HG03439 (cell line): Measurements from ENCODE around the gene CTDSP1.
A peak's percentile ranks its signal among the peaks of the same experiment; 100 is the strongest.

Experiments used
- ATAC-seq: cut with Tn5 transposase; IDR thresholded peaks from one replicate; pipeline ENCODE4 v1.9.1; 2021; ENCODE audit warnings: mild to moderate bottlenecking, moderate library complexity; ENCODE audit not compliant: unreplicated experiment

The CTDSP1 gene, protein sequence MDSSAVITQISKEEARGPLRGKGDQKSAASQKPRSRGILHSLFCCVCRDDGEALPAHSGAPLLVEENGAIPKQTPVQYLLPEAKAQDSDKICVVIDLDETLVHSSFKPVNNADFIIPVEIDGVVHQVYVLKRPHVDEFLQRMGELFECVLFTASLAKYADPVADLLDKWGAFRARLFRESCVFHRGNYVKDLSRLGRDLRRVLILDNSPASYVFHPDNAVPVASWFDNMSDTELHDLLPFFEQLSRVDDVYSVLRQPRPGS

DNA sequence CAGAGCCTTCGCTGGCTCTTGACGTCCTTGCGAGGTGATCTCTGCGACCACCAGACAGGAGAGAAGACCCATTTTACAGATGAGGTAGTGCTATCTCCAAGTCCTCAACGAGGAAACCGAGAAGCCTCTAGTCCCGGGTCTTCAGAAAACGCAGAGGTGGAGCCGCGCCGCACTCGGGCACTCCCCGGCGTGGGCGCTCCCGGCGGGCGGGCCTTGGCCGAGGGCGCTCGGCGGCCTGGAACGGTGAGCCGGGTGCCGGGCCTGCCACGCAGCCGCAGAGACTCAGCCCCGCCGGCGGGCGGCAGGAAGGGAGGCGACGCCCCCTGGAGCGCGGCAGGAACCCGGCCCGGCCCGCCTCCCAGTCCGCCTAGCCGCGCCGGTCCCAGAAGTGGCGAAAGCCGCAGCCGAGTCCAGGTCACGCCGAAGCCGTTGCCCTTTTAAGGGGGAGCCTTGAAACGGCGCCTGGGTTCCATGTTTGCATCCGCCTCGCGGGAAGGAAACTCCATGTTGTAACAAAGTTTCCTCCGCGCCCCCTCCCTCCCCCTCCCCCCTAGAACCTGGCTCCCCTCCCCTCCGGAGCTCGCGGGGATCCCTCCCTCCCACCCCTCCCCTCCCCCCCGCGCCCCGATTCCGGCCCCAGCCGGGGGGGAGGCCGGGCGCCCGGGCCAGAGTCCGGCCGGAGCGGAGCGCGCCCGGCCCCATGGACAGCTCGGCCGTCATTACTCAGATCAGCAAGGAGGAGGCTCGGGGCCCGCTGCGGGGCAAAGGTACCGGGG is at the start of gene CTDSP1:
Gene CTDSP1, plus strand, starts transcription at position 478 of the 776 bp plus-strand sequence. Its CDS starts 223 bp downstream, at position 701.
- peak; percentile 36 for ATAC-seq

DNA sequence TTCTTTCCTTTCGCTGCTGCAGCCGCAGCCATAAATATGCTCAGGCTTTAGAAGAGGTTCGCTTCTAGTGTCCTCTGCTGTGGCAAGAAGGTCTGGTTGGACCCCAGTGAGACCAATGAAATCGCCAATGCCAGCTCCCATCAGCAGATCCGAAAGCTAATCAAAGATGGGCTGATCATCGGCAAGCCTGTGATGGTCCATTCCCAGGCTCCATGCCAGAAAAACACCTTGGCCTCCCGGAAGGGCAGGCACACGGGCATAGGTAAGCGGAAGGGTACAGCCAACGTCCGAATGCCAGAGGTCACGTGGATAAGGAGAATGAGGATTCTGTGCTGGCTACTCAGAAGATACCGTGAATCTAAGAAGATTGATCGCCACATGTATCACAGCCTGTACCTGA is 45.6 kb upstream of the CTDSP1 start:
- no peak for ATAC-seq

DNA sequence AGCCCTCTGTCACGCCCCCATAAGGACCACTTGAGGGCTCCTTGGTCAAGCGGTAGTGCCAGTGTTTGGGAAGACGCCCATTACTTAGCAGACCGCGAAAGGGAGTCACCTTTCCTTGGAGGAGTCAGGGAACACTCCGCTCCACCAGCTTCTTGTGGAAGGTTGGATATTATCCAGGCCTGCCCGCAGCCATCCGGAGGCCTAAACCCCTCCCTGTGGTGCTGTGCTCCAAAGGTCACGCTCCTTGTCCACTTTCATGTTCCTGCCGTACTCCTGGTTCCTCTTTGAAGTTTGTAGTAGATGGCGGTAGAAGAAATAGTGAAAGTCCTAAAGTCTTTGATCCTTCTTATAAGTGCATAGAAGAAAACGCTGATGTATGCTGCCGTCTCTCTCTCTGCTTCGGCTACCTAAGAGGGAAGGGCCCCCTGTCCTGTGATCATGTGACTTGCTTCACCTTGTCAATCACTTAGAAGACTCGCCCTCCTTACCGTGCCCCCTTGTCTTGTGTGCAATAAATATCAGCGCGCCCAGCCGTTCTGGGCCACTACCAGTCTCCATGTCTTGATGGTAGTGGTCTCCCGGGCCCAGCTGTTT is 44.7 kb upstream of the CTDSP1 start:
- ATAC-seq, result no peak

DNA sequence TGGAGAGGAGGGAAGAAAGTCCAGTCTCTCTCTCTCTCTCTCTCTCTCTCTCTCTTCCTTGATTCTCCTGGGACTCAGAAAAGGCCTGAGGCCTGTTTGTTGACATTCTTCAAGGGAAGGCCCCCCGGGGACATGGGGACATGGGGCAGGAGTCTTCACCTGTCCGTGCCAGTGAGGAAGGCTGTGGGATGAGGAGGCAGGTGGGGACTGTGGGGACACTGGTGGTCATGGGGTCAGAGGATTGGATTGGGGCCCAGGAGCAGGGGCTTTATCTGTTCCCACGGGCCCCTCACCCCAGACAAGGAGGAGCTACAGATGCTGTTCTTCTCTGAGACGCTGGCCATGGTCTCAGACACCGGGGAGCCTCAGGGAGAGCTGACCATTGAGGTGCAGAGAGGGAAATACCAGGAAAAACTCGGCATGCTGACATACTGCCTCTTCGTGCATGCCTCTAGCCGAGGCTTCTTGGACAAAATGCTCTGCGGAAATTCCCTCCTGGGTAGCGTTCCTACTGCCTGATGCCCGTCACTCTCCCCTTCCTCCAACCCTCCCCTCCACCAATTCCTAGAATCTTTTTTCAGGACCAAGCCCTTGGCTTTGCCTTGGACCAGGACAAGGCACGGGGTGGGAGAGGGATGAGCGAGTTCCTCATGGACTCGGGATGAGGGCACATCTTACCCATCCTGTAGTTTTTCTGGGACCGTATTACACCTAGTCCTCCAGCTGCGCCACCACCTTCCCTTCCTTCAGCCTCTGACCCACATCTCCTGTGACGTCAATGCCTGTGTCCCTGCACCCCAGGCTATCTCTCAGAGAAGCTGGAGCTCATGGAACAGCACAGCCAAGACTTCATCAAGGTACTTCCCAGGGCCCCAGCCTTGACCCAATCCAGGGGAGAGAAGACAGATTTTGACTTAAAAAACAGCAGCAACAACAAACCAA is 42.2 kb upstream of the CTDSP1 start:
- no peak for ATAC-seq

DNA sequence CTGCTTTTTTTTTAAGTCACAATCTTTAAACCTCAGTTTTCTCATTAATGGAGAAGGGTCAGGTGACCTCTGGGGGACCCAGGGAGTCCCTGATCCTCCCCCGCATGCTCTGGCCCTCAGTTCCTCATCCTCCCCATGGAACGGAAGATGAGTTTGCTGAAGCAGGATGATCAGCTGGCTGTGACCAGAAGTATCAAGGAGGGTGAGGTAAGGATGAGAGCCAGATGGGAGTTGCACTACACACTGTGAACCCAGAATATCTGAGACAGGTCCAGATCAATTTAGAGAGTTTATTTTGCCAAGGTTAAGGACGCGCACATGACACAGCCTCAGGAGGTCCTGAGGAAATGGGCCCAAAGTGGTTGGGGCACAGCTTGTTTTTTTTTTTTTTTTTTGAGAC is 39.2 kb upstream of the CTDSP1 start:
- ATAC-seq, result no peak

DNA sequence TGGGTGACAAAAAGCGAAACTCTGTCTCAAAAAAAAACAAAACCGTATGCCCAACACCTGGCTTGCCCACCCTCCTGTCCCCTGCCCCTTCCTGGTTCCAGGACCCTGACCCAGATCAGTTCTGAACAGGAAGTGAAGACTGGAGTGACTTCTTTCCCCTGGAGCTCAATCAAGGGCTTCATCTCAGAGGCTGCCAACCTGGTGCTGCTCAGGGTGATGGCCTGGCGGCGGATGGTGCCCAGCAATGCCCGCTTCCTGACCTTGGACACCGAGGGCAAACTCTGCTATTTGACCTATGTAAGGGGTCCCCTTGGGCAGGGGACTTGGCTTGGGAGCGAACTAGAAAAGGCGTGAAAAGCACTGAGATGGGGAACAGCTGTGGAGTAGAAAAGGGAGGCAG is 37.1 kb upstream of the CTDSP1 start:
- no peak for ATAC-seq

DNA sequence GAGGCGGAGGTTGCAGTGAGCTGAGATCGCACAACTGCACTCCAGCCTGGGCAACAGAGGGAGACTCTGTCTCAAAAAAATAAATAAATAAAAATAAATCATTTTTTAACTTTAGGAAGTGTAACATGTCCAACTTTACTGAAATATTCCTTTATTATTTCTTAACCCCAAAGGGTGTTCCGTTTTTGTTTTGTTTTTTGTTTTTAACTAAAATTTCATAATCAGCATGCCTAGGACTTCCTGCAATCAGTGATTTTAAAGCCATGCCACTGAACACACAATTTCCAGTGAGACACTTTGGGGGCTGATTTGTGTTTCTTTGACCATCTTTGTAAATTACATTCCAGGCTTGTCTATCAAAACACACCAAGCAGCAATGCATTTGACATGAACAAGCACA is 35.9 kb upstream of the CTDSP1 start:
- ATAC-seq, result no peak

DNA sequence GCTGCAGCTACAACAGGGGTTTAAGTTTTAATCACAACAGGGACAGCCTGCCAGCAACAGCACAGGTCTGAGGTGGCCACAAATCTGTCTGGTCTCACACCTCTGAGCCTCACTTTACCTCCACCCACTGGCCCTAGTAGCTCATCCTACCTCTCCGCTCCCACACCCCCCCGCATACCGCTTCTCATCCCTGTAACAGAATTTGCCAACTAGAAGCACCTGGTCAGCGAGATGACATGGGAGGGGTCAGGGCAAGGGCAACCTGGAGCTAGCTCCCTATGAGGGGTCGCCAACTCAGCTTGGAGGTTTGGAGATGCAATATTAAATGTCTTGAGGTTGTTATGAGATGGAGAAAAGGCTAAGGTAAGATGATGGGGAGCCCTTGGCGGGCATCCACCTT is 35.5 kb upstream of the CTDSP1 start:
- no peak for ATAC-seq

DNA sequence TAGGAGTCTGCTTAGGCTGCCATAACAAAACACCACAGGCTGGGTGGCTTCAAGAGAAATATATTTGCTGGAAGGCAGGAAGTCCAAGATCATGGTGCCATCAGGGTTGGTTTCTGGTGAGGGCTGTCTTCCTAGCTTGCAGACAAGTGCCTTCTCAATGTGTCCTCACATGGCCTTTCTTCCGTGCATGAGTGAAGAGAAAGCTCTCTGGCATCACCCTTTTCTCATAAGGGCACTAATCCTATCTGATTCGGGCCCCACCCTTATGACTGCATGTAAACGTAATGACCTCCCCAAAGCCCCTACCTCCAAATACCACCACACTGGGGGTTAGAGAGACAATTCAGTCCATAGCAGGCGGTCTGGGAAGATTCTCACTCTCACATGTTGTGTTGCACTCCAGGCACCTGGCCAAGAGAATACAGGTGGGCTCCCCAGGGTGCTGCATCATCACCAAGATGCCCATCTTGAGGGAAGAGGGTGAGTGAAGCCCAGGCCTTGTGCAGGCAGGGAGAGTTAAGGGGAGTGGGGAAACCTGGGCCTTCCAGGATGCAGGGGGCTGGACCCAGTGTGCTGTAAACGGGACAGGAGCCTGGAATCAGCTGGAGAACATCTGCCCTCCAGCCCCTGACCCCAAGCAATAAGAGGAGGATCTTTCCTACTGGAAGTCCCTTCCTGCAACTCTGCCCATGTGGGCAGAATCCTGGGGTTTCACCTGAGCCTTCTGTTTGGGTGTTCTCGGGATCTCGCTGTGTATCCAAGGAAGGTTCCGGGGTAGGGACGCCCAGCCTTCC is 32.9 kb upstream of the CTDSP1 start:
- no peak for ATAC-seq

DNA sequence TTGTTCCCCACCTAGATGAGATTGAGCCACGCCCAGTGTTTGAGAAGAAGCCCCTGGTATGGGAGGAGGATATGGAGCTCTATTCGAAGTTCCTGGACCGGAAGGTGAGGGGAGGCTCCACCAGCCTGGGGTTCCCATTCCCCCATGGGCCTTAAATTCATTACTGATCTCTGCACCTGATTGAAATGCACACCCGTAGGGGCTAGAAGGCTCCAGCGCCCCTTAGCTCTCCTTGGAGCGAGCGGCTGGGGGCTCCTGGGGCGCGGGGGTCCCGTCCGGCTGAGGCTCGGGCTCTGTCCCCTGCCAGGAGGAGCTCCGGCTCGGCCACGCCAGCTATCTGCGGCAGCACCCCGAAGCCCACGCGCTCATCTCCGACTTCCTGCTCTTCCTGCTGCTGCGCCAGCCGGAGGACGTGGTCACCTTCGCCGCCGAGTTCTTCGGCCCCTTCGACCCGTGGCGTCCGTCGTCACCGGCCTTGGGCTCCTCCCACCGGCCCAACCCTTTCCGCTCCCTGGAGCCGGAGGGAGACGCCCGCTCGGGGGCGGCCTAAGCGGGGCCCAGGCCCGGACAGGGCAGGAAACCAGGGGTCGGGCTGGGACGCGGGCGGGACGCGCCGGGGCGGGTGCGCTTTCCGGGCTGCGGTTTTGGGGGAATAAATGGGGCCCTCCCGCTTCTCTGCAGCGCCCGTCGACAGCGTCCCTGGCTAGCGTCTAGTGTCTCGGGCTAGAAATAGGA is 32.1 kb upstream of the CTDSP1 start:
- peak; percentile 91 for ATAC-seq

DNA sequence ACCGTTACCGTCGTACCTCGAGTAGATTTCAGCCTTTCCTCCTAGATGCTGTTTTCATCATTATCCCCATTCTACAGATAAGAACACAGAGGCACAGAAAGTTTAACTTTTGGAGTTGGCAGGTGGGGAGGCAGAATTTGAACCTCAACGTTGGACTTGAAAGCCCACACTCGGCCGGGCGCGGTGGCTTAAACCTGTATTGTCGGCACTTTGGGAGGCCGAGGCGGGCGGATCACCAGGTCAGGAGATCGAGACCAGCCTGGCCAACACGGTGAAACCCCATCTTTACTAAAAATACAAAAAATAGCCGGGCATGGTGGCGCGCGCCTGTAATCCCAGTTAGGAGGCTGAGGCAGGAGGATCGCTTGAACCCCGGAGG is 31.5 kb upstream of the CTDSP1 start:
- no peak for ATAC-seq

DNA sequence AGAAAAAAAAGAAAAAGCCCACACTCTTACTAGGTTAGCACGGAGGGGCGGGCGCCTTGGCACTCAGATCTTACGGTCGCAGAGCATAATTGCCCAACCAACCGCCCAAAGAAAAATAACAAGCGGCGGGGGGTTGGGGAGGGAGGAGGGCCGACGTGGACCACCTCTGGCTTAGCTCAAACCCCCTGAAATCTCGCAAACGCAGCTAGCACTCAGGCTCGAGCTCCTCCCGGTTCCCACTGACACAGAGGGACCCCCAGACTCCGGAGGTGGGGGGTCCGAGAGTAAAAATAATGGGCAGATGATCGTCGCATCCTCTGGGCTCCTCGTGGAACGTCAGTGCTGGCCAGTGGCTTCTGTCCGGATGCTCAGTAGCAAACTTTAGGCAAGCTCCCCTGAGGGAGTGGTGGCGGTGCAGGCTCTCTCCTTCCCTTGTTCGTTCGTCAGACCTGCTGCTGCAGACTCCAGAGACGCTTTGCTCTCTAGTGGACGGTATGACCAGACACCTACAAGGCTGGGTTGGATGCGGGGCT is 31.0 kb upstream of the CTDSP1 start:
- ATAC-seq, result no peak

DNA sequence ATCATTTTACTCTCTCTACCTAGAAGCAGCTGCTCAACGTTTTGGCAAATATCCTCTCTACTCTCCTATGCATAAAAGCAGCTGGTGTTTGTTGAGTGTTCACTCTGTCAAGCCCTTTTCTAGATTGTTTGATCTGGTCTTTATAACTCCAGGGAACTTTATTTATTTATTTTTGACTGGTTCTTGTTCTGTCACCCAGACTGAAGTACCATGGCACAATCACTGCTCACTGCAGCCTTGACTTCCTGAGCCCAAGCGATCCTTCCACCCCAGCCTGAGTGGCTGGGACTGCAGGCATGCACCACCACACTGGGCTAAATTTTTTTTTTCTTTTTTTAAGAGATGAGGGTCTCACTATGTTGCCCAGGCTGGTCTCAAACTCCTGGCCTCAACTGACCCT is 30.3 kb upstream of the CTDSP1 start:
- ATAC-seq, result no peak

DNA sequence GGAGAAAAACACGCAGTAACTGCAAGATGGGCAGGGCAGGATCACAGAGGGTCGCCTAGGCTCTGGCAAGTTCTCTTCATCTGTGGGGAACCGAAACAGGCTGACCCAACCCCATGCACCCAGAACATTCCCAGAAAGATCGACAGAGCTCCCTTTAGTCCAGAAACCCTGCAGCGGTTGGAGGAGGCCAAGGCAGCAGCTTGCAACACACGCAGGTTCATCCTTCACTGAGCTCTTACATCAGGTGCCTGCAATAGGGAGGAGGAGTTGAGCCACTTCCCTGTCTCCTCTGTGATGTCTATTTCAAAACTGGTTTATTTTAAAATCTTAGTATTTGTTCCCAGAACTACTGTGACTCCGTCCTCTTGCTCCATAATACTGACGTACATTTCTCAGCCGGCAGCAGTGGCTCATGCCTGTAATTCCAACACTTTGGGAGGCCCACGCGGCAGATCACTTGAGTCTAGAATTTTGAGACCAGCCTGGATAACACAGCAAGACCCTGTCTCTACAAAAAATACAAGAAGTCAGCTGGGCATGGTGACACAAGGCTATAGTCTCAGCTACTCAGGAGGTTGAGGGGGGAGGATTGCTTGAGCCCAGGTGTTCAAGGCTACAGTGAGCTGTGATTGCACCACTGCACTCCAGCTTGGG is 29.1 kb upstream of the CTDSP1 start:
- no peak for ATAC-seq

DNA sequence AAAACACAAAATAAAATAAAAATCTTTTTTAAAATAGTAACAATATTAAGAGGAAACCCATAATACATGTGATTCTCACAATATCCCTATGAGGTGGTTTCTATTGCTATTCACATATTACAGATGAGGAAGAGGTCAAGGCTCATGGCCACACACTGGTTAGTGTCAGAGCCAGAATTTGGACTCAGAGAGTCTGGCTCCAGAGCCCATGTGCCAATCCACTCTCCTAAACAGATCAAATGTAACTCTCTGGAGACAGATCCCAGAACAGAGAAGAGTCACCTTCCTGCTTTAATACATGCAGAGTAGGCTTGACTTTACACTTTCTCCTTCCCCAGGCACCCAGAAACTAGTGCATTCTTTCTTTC is 27.7 kb upstream of the CTDSP1 start:
- no peak for ATAC-seq

DNA sequence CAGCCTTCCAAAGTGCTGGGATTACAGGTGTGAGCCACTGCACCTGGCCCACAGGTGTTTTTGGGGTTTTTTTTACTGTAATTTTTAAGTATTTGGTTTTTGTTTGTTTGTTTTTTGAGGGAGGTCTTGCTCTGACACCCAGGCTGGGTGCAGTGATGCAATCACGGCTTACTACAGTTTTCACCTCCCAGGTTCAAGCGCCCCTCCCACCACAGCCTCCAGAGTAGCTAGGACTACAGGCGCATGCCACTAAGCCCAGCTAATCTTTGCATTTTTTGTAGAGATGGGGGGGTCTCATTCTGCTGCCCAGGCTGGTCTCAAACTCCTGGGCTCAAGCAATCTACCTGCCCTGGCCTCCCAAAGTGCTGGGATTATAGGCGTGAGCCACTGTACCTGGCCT is 24.9 kb upstream of the CTDSP1 start:
- ATAC-seq, result no peak

DNA sequence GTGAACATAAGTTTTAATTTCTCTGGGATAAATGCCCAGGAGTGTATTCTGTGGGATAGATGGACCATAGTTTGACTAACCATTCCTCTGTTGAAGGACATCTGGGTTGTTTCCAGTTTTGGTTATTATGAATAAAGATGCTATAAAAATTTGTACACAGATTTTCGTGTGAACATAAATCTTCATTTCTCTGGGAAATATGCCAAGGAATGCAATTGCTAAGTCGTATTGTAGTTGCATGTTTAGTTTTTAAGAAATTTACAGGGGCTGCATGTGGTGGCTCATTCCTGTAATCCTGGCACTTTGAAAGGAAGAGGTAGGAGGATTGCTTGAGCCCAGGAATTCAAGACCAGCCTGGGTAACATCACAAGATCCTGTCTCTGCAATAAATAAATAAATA is 24.5 kb upstream of the CTDSP1 start:
- ATAC-seq, result no peak

DNA sequence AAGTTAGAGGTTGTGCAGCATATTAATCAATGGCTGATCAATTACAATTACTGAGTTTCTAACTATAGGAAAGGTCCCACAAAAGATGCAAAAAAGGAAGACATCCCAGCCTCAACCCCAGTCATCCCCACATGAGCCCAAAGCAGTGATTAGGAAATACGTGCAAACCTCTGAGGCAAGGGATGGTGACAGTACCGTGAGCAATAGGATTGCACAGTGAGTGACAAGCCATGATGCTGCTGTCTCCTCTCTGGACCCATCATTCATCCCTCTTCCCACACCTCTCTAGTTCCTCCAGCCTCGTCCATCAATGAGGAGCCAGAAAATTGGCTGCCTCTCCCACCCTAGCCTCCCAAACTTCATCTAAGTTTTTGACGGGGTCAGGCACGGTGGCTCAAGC is 21.6 kb upstream of the CTDSP1 start:
- ATAC-seq, result no peak

DNA sequence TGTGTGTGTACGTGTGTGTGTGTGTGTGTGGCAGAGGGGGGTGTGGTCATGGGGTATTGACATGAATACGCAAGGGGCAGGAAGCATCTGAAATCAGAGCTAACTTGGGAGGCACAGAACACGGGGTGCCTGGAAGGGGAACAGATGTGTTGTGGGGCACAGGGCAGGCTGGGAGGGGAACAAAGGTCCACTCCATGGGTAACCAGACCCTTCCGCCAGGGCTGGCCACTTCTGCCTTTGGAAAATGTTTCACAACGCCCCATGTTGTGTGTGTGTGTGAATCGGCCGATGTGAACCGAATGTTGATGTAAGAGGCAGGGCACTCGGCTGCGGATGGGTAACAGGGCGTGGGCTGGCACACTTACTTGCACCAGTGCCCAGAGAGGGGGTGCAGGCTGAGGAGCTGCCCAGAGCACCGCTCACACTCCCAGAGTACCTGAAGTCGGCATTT is 17.7 kb upstream of the CTDSP1 start, which contains the start of gene SLC11A1:
Gene SLC11A1, plus strand, starts transcription at position 358 of the 451 bp plus-strand sequence. CDS start 96 bp downstream, outside the sequence.
- ATAC-seq, result no peak
